Neural crest cell (in vitro differentiated cells): ENCODE results near the gene SHISA7. TPM values are rescaled to one million over a fixed set of nuclear protein-coding genes. Genes with fewer than 3 reads are reported as not detected.

Experiments used
- DNase-seq: peaks from one replicate; pipeline ENCODE4 v3.0.0; 2021; ENCODE audit warnings: low read depth, mixed read lengths, low spot score
- H3K27ac Mint-ChIP-seq: one replicate; pipeline ENCODE4 v1.8.0; 2021; ENCODE audit warnings: mild to moderate bottlenecking, mixed read lengths; ENCODE audit not compliant: unreplicated experiment
- H3K27me3 Mint-ChIP-seq: 2 replicates; pipeline ENCODE4 v1.8.0; 2021; ENCODE audit warnings: low read depth, mild to moderate bottlenecking, mixed read lengths
- H3K36me3 Mint-ChIP-seq: 2 replicates; pipeline ENCODE4 v1.8.0; 2021; ENCODE audit warnings: low read depth, mild to moderate bottlenecking, mixed read lengths
- H3K4me1 Mint-ChIP-seq: 2 replicates; pipeline ENCODE4 v1.8.0; 2021; ENCODE audit warnings: mixed read lengths
- H3K4me3 Mint-ChIP-seq: one replicate; pipeline ENCODE4 v1.8.0; 2021; ENCODE audit warnings: mild to moderate bottlenecking, mixed read lengths
- H3K9me3 Mint-ChIP-seq: 2 replicates; pipeline ENCODE4 v1.8.0; 2021; ENCODE audit warnings: mixed read lengths
- CTCF ChIP-seq: fragments of 200-600 bp; sonication (generic); conservative IDR thresholded peaks from 2 replicates; pipeline ENCODE4 v1.5.0; 2021; ENCODE audit warnings: antibody characterized with exemption, mild to moderate bottlenecking
- total RNA-seq: library from RNA; stranded (reverse); gene quantifications from 2 replicates; pipeline ENCODE4 v1.2.1, GENCODE V29; 2021

Gene SHISA7
- total RNA-seq, 1 donor from 2014 or later = 0.54 TPM

GRCh38 chr19:55386493-55386971 is 56.6 kb downstream of the SHISA7 start:
- Mint-ChIP-seq H3K9me3 (no peaks in the 10 kb centered on the region), H3K4me3 (peak overlapping the region; percentile 100), H3K36me3 (peaks cover 10% of the 10 kb centered on the region), H3K27me3 (peaks cover 8% of the 10 kb centered on the region), H3K4me1 (peaks cover 57% of the 10 kb centered on the region), H3K27ac (peak overlapping the region; percentile 99)
- TF ChIP-seq CTCF = no peak
- no peak for DNase-seq

GRCh38 chr19:55385724-55386492 is 57.2 kb downstream of the SHISA7 start, which contains the start of gene RPL28:
Gene RPL28, plus strand, starts transcription at chr19:55385932. Its CDS starts 426 bp downstream, at chr19:55386358.
- Mint-ChIP-seq H3K27ac (peak within 1 kb of the TSS; percentile 99), H3K4me3 (peak within 1 kb of the TSS; percentile 100), H3K9me3 (no peaks in the 10 kb centered on the region), H3K27me3 (peaks cover 8% of the 10 kb centered on the region), H3K4me1 (peaks cover 54% of the 10 kb centered on the region), H3K36me3 (peaks cover 10% of the 10 kb centered on the region)
- TF ChIP-seq CTCF = no peak
- peak; percentile 98 for DNase-seq

- peaks cover 10% of the 10 kb centered on the region for H3K36me3 Mint-ChIP-seq
- no peak for TF ChIP-seq CTCF
Observed at GRCh38 chr19:55384920-55385723, 58.0 kb downstream of the SHISA7 start.

GRCh38 chr19:55384131-55384919 is 58.8 kb downstream of the SHISA7 start, which contains the start of gene TMEM238:
Gene TMEM238, minus strand, starts transcription at chr19:55384292. Its CDS starts 33 bp downstream, at chr19:55384259.
- Mint-ChIP-seq H3K27me3 (peaks cover 11% of the 10 kb centered on the region), H3K36me3 (peaks cover 5% of the 10 kb centered on the region), H3K27ac (peak within 1 kb of the TSS; percentile 99)

More at GRCh38 chr19:55384920-55385723, 58.0 kb downstream of the SHISA7 start:
- H3K4me3 Mint-ChIP-seq = peak overlapping the region; percentile 100
- H3K27ac Mint-ChIP-seq = peak overlapping the region; percentile 99
- H3K4me1 Mint-ChIP-seq = peaks cover 48% of the 10 kb centered on the region
- no peaks in the 10 kb centered on the region for H3K9me3 Mint-ChIP-seq
- peak; percentile 93 for DNase-seq
- peaks cover 8% of the 10 kb centered on the region for H3K27me3 Mint-ChIP-seq

More at GRCh38 chr19:55384131-55384919, 58.8 kb downstream of the SHISA7 start, which contains the start of gene TMEM238:
- Mint-ChIP-seq H3K9me3 (no peaks in the 10 kb centered on the region), H3K4me3 (peak within 1 kb of the TSS; percentile 100), H3K4me1 (peaks cover 41% of the 10 kb centered on the region)
- no peak for TF ChIP-seq CTCF
- DNase-seq = no peak
